WERI-Rb-1 (cell line): ENCODE results near the gene S100A12.

ENCODE experiments used
- DNase-seq: peaks from one replicate; pipeline ENCODE4 v3.0.0-alpha.2; 2020
- H3K27ac ChIP-seq: fragments of 250-450 bp; sonication (Bioruptor Pico); 2 replicates; pipeline ENCODE4 v1.5.1; 2020; ENCODE audit warnings: mild to moderate bottlenecking, moderate library complexity
- H3K27me3 ChIP-seq: fragments of 250-450 bp; sonication (Bioruptor Pico); 2 replicates; pipeline ENCODE4 v1.5.1; 2021; ENCODE audit warnings: mild to moderate bottlenecking, low read depth, moderate library complexity; ENCODE audit not compliant: insufficient read depth, severe bottlenecking
- H3K36me3 ChIP-seq: fragments of 250-450 bp; sonication (Bioruptor Pico); 2 replicates; pipeline ENCODE4 v1.5.1; 2020; ENCODE audit warnings: mild to moderate bottlenecking, moderate library complexity
- H3K4me3 ChIP-seq: 2 replicates; pipeline ENCODE4 v1.5.1; 2011; ENCODE audit warnings: low read depth, mild to moderate bottlenecking, control low read depth, low read length
- H3K9me3 ChIP-seq: fragments of 250-450 bp; sonication (Bioruptor Pico); 2 replicates; pipeline ENCODE4 v1.5.1; 2021; ENCODE audit warnings: mild to moderate bottlenecking, moderate library complexity; ENCODE audit not compliant: severe bottlenecking
- CTCF ChIP-seq: IDR thresholded peaks from 2 replicates; pipeline ENCODE4 v1.5.1; 2011; ENCODE audit warnings: low read depth, mild to moderate bottlenecking, control low read depth, inconsistent platforms, low read length

The S100A12 gene

GRCh38 chr1:153355445-153356071 lies 19.9 kb downstream of the S100A12 start:
- Histone ChIP-seq H3K36me3 (no peaks in the 10 kb centered on the region), H3K27ac (no peak overlapping the region), H3K27me3 (peaks cover 86% of the 10 kb centered on the region), H3K4me3 (no peak overlapping the region), H3K9me3 (no peaks in the 10 kb centered on the region)
- peak; percentile 92 for DNase-seq
- peak; percentile 100 for TF ChIP-seq CTCF

GRCh38 chr1:153354515-153355193 lies 20.8 kb downstream of the S100A12 start:
- H3K4me3 ChIP-seq, result no peak overlapping the region
- peak; percentile 58 for TF ChIP-seq CTCF
- H3K9me3 ChIP-seq, result no peaks in the 10 kb centered on the region
- peak; percentile 7 for DNase-seq
- no peaks in the 10 kb centered on the region for H3K36me3 ChIP-seq
- H3K27ac ChIP-seq, result no peak overlapping the region
- H3K27me3 ChIP-seq, result peaks cover 82% of the 10 kb centered on the region

- peak; percentile 87 for DNase-seq
- H3K27me3 ChIP-seq, result peaks cover 80% of the 10 kb centered on the region
- H3K27ac ChIP-seq, result no peak overlapping the region
- H3K36me3 ChIP-seq, result no peaks in the 10 kb centered on the region
- H3K4me3 ChIP-seq, result no peak overlapping the region
- TF ChIP-seq CTCF, result peak; percentile 98
- H3K9me3 ChIP-seq, result no peaks in the 10 kb centered on the region
Measured at GRCh38 chr1:153353226-153353947, 22.0 kb downstream of the S100A12 start.

- no peak overlapping the region for H3K4me3 ChIP-seq
- DNase-seq, result peak; percentile 87
Measured at GRCh38 chr1:153352523-153352922, 22.9 kb downstream of the S100A12 start.

GRCh38 chr1:153350321-153350957 lies 25.0 kb downstream of the S100A12 start:
- Histone ChIP-seq H3K27me3 (peaks cover 80% of the 10 kb centered on the region), H3K36me3 (no peaks in the 10 kb centered on the region), H3K4me3 (no peak overlapping the region), H3K27ac (no peak overlapping the region), H3K9me3 (no peaks in the 10 kb centered on the region)
- DNase-seq, result peak; percentile 5
- no peak for TF ChIP-seq CTCF

More at GRCh38 chr1:153352523-153352922, 22.9 kb downstream of the S100A12 start:
- Histone ChIP-seq H3K27me3 (peaks cover 80% of the 10 kb centered on the region), H3K36me3 (no peaks in the 10 kb centered on the region), H3K27ac (no peak overlapping the region), H3K9me3 (no peaks in the 10 kb centered on the region)
- peak; percentile 99 for TF ChIP-seq CTCF
